A673 (cell line): ENCODE results near the gene TEAD1.

Experiments
- CTCF ChIP-seq: fragments of 300-800, 200-600 bp; sonication (generic); conservative IDR thresholded peaks from 2 replicates; pipeline ENCODE4 v1.5.1; 2017; ENCODE audit warnings: low read depth, mild to moderate bottlenecking, antibody characterized with exemption, low read length, moderate library complexity, mixed read lengths
- EZH2 ChIP-seq: fragments of 200-600 bp; sonication (generic); IDR thresholded peaks from 2 replicates; pipeline ENCODE4 v1.6.1; 2017; ENCODE audit warnings: borderline replicate concordance, low read depth, mild to moderate bottlenecking, mixed read lengths, antibody characterized with exemption, low read length; ENCODE audit not compliant: poor library complexity, severe bottlenecking

- TF ChIP-seq CTCF = no peak
- no peak for TF ChIP-seq EZH2
These were observed 58.9 kb downstream of the TEAD1 start for GRCh38 chr11:12733091-12733490.
